Stimulated activated CD8-positive, alpha-beta memory T cell treated with anti-CD3 and anti-CD28 coated beads, Interleukin-12 subunit alpha, Interleukin-12 subunit beta, amount 100 ng/mL, for 4 hours (primary cell): Measurements from ENCODE around the gene USH1G.

ENCODE experiments used
- DNase-seq: peaks from one replicate; pipeline ENCODE4 v3.0.0-alpha.2; 2020; ENCODE audit warnings: low read depth

USH1G gene

DNA sequence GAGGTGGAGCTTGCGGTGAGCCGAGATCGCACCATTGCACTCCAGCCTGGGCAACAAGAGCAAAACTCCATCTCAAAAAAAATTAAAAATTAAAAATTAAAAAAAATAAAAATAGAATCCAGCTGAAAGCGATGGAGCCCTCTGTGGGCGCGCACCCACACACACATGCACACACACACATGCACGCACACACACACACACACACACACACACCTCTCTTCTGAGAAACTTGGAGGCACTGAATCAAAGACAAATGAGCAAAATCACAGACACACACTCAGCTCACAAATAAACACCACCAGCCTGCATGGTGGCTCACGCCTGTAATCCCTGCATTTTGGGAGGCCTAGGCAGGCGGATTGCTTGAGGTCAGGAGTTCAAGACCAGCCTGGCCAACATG is 20.0 kb downstream of the USH1G start:
- DNase-seq, result no peak

DNA sequence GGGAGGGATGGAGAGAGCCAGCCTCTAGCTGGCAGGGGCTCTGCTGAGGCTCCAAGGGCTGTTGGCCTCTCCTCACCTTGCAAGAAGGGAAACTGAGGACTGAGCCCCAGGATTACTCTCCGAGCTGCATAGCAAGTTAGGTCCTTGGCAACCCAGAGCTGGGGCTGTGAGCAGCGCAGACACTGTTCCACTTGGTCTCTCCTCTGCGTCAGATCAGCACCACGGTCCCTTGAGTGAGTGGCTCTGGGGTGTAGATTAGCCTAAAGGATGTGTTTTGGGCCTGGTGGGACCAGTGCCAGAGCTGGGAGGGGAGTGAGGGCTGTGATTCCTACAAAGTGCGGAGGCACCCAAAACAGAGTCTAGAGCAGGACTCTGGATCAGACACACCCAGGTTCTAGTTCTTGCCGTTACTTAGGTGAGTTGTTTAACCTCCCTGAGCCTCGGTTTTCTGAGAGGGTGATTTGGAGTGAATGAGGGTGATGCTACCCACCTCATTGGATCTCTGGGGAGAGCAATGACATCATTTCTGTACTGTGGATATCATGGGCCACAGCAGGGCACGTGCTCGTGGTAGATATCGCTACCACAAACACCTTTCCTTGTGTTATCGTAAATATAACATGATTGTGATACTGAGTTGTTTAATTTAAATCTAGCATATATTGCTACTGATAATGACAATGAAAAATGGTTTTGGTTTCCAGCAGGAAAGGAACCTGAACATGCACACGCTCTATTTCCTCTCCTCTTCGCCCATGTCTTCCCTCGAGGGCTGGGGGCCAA is 21.5 kb downstream of the USH1G start:
- DNase-seq, result no peak

DNA sequence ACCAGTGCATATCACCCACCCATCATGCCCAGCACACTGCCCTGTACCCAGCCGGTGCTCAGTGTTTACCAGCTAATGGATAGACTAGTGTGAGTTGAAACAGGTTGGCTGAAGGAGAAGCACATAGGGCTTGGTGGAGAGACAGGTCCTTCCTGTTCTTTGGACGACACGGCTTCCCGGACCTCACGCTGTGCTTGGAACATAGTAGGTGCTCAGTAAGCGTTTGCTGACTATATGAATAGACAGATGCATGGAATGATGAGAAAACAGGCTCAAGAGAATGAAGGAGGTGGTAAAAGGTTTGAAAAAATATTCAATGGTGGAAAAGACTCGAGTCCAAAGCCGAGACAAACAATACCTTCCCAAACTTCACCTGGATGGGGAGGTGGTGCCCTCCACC is 22.8 kb downstream of the USH1G start:
- DNase-seq, result no peak

DNA sequence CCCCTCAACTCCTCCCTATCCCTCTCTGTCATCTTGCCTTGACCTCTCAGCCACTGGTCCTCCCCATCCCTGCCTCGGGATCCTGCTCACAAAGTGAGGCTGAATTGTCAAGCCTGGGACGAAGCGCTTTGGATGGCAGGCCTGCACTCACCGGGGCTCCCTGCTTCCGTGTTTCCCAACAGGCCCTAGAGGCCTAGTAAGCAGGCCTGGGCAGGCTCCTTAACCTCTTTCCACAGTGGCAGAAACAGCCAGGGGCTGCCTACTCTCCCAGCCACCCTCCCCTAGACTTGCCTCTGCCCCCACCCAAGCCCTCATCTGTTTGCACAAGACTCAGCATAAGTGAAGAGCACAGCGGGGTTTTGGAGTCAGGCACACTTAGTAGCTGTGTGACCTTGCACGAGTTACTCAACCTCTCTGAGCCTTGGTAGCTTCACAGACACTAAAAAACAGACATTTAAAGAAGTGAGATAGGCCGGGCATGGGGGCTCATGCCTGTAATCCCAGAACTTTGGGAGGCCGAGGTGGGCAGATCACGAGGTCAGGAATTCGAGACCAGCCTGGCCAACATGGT is 24.6 kb downstream of the USH1G start:
- DNase-seq, result no peak

DNA sequence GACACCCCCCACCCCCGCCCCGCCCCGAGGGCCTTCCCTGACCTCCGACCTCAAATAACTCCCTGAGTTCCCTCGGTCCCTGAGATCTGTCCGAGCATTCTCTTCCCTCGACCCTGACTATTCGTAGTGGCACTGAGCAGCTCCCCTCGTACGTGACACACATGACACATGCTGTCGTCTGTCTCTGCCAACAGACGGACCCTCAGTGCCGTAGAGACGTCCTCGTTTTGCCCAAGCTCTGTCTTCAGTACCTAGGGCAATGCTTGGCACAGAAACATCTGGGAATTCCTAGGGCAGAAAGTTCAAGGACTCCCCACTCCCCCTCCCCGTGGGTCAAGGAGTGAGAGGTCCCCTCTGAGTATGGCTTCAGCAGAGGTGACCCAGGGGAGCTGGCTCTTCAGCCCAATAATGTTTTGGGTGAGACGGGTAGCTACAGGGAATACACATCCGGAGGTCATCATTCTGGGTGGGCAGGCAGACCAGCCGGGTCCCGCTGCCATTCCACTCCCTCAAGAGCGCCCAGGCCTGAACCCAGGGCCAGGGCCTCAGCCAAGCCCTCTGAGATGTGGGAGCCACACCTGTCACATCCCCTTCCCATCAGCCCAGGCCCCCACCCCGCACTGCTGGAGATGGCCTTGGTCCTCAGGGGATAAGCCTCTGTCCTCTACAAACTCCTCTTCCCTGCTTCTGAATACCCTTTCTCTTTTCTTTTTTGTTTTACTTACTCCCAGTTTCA is 29.0 kb downstream of the USH1G start:
- DNase-seq, result no peak

DNA sequence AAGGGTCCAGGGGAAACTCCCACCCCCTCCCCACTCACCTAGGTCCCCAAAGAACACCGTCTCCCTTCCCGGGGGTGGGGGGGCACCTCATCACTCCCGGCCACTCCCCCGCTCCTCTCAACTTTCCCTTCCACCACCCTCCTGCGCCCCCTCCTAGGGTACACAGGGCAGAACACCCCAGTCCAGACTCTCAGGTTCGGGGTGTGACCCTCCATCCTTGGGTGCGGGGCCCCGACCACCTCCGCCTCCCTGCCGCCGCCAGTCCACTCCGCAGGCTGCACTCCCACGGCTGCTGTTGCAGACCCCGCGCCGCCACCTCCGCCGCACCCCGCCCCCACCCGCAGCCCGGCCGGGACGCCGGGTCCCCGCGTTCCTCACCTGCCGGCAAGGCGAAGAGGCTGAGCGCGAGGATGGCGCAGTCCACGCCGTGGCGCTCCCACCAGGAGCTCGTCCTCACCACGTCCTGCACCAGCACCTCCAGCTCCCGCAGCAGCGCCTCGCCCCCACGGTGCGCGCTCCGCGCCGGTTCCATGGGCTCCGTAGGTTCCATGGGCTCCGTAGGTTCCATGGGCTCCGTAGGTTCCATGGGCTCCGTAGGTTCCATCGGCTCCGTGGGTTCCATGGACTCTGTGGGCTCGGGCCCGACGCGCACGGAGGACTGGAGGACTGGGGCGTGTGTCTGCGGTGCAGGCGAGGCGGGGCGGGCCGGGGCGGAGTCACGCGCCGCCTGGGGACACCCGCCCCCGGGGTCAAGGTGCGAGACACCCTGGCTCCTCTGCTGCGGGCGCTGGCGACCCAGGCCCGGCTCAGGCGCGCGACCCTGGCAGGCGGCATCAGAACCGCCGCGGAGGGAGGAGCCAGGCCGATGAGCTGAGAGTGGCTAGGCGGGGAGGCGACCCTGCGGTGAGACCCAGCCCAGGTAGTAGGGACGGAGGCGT is 29.8 kb downstream of the USH1G start, which contains the start of gene FADS6:
Gene FADS6 (minus strand): TSS at position 660 of the 938 bp plus-strand sequence. CDS start 38 bp downstream, at position 622.
- no peak for DNase-seq

DNA sequence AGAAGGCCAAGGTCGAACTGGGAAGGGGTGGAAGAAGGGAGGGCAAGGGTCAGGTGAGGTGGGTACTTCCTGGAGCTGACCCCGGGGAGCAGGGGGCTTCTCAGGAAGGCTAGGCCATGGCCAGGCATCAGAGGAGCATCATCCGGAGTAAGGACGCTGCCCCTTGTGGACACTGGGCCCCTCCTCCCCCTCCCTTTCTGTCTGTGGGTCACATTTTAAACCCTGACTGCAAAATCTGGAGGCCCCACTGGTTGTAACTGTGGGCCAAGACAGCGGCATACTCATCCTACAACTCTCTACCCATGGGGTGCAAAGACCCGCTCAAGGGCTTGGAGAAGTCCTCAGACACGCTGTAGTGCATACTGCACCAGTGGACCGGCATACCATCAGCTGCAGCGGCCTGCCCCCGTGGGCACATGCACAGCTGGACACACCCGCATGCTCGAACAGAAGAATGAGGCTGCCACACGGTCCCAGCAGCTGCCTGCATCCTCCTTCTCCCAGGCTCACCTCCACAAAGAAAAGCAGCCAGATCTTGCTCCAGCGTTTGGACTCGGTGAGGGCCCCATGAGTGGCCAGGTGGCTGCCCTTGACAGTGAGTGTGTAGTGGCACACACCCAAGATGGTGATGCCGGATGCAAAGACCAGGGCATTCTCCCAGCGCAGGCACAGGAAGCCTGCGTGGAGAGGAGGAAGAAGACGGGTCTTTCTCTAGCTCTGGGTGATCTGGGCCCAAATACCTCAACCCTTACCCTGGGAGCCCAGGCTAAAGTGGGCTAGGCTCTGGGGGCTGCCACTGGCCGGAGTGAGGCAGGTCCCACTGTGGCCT is 30.8 kb downstream of the USH1G start:
- DNase-seq, result no peak

DNA sequence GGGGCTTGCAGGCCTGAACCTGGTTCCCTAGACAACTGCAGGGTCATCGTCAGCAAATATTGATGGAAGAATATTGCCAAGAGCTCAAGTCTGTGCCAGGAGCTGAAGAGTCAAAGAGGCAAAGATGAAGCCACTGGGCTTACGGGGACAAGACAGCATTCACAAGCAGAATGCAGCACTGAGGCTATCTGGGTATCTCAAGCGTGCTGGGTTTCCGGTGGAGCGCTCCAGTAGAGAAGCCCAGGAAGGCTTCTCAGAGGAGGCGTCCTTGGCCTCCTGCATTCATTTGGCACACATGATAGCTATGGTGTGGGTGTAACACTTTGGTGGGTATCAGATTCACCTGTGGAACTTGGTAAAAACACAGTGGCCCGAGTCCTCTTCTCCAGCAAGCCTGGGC is 32.5 kb downstream of the USH1G start:
- no peak for DNase-seq

DNA sequence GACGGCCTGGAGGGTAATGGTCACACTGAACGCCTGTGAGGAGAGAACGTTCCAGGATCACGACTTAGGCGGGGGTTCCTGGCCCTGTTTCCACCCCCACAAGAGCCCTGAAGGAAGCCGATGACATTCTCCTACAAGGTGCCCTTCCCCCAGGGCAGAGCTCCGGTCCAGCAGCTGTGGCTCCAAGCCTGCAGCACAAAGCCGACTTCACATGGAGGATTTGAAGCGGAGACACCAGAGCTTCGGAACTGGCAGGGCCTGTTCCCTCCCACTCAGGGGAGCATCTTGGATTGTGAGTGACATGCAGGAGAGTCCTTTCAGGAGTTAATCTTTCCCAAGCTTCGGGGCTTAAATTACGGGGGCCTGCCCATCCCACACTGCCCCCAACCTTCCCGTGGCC is 34.6 kb downstream of the USH1G start:
- no peak for DNase-seq

DNA sequence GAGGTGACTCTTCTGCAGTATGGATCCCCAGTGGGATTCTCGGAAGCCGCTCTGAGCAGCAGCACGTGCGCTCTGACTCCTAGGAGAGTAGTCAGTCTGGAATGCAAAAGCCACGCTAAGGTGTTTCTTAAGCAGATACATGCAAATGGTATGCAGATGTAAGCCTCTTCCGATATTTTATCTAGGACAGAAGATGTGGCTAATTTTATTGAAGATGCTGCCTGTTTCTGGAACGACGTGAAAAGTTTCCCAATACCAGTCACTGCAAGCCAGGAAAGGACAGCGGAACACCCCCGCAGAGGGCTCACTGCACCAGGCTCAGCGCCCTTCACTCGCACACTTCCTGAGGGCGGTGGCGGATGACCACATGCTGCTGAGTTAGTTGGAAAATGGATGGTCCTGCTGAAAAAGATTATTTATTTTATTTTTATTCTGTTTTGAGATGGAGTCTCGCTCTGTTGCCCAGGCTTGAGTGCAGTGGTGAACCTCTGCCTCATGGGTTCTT is 39.8 kb downstream of the USH1G start:
- DNase-seq, result no peak

DNA sequence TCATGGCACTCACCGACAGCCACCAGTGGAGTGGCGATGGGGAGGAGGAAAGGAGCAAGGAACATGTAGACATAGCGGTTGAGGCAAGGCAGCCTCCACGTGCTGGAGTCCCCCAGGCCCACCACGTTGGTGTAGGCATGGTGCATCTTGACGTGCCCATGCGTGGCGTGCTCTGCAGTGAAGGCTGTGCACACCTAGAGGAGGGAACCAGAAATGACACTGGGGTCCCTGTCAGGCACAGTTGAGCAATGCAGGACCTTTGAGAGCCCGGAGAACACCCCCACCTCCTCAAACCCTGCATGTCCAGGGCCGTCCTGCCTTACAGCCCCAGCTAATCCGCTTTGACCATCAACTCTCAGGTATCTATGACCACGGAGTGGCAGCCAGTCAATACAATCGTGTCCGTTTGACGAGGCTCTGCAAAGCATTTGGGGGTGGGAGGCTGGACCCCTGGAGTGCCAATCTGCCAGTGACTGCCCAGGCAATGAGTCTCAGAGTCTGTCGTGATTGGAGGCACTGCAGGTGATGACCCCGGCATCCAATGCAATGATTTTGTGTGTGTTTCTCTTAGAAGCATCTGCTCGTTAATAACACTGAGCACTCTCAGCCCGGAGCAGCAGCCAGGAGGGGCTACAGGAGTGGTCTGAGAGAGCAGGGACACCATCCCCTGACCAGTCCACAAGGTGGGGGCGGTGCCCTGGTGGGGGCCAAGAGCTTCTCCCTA is 40.4 kb downstream of the USH1G start:
- no peak for DNase-seq

DNA sequence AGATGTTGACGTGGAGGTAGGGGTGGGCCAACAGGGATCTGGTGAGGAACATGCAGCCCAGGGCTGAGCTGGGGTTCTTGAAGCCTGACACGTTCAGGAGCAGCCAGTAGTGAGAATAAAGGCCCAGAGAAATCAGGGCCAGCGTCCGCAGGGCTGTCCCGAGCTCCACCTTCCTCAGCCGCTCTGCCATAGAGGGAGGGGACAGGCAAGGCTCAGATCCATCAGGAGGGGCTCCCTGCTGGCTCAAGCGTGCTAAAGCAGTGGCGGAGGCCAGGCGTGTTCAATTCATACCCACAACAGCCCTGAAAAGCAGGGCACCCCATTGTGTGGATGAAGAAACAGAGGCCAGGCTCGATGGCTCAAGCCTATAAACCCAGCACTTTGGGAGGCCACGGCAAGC is 42.0 kb downstream of the USH1G start:
- DNase-seq, result no peak

DNA sequence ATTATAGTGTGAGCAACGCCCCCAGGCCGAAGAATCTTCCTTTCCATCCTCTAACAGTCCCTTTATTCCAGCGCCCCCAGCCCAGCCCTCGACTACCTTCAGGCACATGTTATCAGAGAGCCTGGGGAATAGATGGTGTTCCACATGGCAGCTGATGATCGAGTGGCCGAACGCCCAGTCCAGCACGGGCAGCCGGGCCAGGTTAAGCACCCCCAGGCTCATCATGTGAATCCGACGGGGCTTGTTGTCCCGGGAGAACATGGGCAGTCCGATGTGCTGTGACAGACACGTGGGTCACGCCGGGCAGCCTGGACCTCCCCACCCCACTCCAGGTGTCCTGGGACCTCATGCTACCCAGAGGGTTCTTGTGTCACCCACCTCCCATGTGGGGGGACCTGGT is 43.7 kb downstream of the USH1G start:
- no peak for DNase-seq

DNA sequence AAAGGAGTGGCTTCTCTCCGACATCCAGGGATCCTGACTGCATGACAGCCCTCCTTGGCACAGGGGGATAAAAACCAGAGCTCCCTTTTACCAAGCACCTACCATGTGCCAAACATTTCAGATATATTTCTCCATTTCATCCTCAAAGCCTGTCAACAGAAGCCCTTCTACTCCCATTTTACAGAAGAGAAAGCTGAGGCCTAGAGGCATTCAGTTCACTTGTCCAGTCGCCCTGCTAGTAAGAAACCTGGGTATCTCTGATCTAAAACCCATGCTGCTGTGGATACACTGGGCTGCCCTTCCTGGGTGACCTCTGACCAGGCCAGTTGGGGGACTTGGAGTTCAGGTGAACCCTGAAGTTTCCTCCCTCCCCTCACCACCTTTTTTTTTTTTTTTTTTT is 44.4 kb downstream of the USH1G start:
- DNase-seq, result no peak

DNA sequence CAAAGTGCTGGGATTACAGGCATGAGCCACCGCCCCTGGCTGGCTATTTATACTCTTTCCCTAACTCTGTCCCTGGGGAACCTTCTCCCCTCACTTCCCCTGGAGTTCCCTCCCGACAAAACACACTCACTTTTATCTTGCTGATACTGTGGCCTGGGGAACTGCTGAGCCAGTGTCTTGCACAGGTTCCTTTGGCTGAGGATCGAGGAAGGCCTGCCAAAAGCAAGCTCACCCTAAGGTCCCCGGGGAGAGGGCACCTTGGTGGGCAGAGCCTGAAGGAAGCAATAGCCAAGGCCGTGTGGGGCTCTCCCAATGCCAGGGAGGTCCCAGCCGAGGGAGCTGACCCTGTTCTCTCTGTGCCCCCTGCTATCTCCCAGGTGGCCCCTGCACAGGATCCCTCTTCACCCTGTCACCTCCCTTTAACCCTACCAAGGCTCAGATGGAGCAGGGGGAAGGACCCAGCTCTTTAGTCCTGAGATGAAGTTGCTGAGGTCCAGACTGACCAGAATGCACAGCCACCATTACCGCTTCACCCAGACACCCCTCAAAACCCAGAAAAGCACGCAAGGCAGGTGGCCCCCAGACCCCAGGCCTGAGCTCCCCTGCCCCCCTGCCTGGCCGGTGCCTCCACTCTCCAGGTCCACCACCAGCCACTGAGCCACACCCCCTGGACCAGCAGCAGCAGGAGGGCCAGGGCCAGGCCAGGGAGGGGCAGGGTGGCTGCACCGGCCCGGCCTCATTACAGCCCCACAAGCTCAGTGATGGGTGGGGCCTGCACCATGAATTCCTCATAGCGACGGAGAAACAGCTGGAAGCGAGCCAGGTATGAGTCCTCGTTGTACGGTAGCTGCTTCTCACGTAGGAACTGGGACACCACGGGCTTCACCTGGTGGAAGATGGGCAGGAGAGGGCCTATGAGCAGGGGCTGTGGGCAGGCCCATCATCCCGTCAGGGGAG is 45.2 kb downstream of the USH1G start:
- DNase-seq, result no peak

DNA sequence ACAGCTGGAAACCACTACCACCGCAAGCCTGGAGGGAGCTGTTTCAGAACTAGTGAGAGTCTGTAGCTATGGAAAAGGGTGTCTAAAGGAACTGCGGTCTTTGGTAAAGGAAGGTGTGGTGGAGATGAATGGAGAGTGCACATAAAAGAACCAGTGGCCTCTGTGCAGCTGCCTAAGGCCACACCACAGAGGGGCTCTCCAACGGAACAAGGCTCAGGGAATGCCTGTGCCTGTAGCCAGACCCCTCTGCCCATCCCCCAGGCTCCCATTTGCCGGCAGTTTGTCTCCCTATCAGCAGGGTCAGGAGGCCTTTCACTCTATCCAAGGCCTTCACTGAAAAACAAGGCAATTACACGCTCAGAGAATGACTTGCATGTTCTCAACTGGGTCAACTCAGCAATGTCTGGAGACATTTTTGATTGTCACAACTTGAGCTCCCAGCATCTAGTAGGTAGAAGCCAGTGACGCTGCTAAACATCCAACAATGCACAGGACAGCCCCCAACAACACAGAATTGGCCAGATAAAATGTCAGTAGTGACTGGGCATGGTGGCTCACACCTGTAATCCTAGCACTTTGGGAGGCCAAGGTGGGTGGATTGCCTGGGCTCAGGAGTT is 47.0 kb downstream of the USH1G start:
- DNase-seq, result no peak

DNA sequence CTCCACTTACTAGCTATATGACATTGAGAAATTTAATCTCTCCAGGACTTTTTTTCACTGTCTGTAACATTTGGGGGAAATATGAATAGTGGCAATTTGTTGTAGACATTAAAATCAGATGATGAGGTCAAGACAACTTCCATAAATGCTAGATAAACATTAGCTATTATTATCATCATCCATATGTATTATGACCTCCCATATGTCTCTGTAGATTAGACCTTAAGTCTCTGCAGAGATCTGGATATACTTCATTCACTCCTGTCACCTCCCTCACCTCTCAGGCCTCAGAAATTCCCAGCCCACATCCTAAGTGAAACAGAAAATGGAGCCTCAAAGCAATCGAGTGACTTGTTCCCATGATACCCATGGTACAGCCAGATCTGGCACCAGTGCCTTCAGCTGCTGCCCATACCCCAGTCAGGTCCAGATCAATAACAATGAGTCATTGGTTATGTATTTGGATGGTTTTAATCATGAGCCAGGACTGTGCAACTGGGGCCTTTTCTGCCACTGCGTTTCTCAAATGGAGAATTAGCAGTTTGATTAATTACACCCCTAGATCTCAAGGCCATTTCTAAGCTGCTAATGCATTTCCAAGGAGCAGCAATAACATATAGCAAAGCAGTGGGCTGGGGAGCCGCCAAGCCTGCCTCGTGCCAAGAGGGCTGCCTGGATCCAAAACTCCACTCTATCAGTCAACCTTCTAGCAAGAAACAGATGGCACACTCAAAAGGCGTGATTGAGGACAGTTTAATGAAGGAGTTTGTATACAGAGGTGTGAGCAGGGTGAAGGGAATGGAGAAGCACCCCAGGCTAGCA is 47.7 kb downstream of the USH1G start:
- no peak for DNase-seq

DNA sequence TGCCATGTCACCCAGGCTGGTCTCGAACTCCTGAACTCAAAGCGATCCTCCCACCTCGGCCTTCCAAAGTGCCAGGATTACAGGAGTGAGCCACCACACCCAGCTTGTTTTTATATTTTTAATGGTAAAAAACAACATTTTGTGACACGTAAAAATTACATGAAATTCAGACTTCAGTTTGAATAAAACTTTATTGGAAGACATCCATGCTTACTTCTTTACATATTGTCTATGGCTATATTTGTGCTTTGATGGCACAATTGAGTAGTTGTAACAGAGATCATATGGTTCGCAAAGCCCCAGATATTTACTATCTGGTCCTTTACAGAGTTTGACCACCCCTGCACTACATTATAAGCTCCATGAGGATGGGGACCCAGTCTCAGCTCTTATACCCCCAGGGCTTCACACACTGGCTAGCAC is 48.4 kb downstream of the USH1G start:
- DNase-seq, result no peak
